Type B pancreatic cell (in vitro differentiated cells): Measurements from ENCODE around the gene ARHGAP15. TPM values are rescaled to one million over a fixed set of nuclear protein-coding genes. Genes with fewer than 3 reads are reported as not detected.

ENCODE experiments used
- DNase-seq: peaks from one replicate; pipeline ENCODE4 v3.0.0; 2021; ENCODE audit warnings: mixed read lengths; ENCODE audit not compliant: unreplicated experiment; ENCODE audit errors: extremely low spot score
- H3K27ac Mint-ChIP-seq: 2 replicates; pipeline ENCODE4 v1.8.0; 2021; ENCODE audit warnings: mild to moderate bottlenecking, mixed read lengths
- H3K27me3 Mint-ChIP-seq: 2 replicates; pipeline ENCODE4 v1.8.0; 2021; ENCODE audit warnings: mixed read lengths
- H3K36me3 Mint-ChIP-seq: 2 replicates; pipeline ENCODE4 v1.8.0; 2021; ENCODE audit warnings: mixed read lengths
- H3K4me1 Mint-ChIP-seq: one replicate; pipeline ENCODE4 v1.8.0; 2021; ENCODE audit warnings: mixed read lengths; ENCODE audit not compliant: unreplicated experiment
- H3K4me3 Mint-ChIP-seq: 2 replicates; pipeline ENCODE4 v1.8.0; 2021; ENCODE audit warnings: mild to moderate bottlenecking, mixed read lengths
- H3K9me3 Mint-ChIP-seq: 2 replicates; pipeline ENCODE4 v1.8.0; 2021; ENCODE audit warnings: mixed read lengths
- total RNA-seq: library from RNA; stranded (reverse); gene quantifications from 2 replicates; pipeline ENCODE4 v1.2.1, GENCODE V29; 2021; ENCODE audit warnings: low replicate concordance
- TF ChIP-seq, protein P1 (sequence below): fragments of 200-600 bp; sonication (generic); conservative IDR thresholded peaks from 2 replicates; pipeline ENCODE4 v1.5.0; 2021; ENCODE audit warnings: antibody characterized with exemption, mild to moderate bottlenecking

ARHGAP15 gene
- total RNA-seq, 1 donor from 2014 or later, result not detected

DNA sequence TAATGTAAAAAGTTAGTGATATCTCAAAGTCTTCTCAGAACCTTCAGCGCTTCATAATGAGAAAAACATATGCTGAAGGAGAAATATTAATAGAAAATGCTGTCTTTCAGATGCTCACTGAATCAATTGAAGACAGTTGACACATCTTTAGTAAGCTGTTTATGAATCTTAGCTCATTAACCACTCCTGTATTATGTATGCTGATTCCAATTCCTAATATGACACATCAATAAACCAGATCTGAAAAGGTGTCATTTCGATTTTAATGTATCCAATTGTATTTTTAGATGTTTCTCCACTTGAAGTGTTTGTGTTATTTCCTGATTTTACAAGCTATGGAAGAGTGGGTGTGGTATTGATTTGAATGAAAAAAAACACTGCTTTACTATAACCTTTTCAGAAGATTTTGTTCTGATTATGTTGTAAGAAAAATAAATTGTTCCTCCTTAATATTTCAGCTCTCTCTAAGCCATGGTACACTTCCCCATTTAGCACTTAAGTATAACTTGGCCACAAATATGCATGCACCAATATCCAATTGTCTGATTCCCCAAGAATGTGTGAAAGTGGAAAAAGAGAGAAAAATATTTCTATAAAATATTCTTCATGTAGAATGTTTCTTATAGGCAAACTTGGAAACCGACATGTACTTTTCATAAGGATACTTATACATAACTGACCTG, 569.8 kb downstream of the ARHGAP15 start:
- no peak overlapping the region for H3K4me3 Mint-ChIP-seq
- TF ChIP-seq, protein P1, sequence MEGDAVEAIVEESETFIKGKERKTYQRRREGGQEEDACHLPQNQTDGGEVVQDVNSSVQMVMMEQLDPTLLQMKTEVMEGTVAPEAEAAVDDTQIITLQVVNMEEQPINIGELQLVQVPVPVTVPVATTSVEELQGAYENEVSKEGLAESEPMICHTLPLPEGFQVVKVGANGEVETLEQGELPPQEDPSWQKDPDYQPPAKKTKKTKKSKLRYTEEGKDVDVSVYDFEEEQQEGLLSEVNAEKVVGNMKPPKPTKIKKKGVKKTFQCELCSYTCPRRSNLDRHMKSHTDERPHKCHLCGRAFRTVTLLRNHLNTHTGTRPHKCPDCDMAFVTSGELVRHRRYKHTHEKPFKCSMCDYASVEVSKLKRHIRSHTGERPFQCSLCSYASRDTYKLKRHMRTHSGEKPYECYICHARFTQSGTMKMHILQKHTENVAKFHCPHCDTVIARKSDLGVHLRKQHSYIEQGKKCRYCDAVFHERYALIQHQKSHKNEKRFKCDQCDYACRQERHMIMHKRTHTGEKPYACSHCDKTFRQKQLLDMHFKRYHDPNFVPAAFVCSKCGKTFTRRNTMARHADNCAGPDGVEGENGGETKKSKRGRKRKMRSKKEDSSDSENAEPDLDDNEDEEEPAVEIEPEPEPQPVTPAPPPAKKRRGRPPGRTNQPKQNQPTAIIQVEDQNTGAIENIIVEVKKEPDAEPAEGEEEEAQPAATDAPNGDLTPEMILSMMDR, result no peak
- no peaks in the 10 kb centered on the region for H3K36me3 Mint-ChIP-seq
- peaks cover 8% of the 10 kb centered on the region for H3K4me1 Mint-ChIP-seq
- H3K27me3 Mint-ChIP-seq, result peaks cover 16% of the 10 kb centered on the region
- no peak for DNase-seq
- H3K9me3 Mint-ChIP-seq, result peaks cover 4% of the 10 kb centered on the region
- no peak overlapping the region for H3K27ac Mint-ChIP-seq

DNA sequence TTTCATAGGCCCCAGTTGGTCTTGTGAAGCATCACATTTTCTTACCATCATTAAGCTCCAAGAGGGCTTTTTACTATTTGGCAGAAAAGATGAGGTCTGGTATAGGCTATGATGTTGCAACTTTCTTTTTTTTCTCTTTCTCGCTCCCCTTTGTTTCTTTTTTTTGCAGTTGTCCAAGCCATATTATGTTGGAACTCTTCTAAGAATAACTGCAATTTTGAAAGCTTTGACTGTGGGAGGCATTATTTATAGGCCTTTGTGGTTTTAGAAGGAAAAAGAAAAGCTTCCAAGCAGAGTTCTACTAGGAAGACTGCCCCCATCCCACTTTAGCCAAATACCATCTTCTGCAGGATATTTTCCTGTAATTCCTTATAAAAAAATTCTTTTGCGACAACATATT, 571.6 kb downstream of the ARHGAP15 start:
- Mint-ChIP-seq H3K27ac (no peak overlapping the region), H3K4me1 (peaks cover 12% of the 10 kb centered on the region), H3K36me3 (no peaks in the 10 kb centered on the region), H3K4me3 (no peak overlapping the region), H3K27me3 (peaks cover 13% of the 10 kb centered on the region), H3K9me3 (peaks cover 4% of the 10 kb centered on the region)
- no peak for DNase-seq
- TF ChIP-seq, protein P1, result no peak

DNA sequence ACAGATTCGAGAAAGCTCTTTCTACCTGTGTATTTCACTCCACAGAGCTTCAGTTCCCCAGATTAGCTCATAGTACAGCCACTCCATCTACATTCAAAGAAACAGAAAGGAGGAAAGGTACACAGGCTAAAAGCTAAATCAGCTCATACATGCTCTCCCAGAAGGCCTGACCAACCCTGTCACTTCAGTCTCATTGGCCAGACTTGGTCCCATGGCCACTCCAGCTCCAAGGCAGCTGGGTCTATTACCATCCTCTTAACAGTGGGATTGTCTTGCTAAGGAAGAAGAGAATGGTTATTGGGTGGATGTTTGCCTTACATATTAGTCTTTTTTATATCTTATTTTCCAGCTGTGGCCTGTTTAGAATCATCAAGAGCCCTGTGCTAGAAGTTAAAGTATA, 572.6 kb downstream of the ARHGAP15 start:
- TF ChIP-seq, protein P1, result no peak
- Mint-ChIP-seq H3K27me3 (peaks cover 13% of the 10 kb centered on the region), H3K27ac (no peak overlapping the region), H3K4me1 (peaks cover 12% of the 10 kb centered on the region), H3K36me3 (no peaks in the 10 kb centered on the region), H3K4me3 (no peak overlapping the region), H3K9me3 (peaks cover 4% of the 10 kb centered on the region)
- DNase-seq, result no peak

DNA sequence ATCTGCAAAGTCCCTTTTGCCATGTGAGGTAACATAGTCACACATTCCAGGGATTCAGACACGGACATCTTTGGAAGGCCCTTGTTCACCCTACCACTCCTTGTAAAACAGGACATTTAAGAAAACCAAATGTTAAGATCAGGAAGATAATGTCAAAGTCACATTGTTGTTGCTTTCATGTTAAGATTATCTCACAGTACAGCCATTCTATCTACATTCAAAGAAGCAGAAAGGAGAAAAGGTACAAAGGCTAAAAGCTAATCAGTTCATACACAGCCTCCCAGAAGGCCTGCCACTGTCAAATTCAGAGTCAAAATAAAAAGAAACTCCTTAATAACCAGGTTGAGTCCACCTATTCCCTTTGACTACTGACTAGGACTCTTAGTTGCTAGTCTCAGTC, 573.7 kb downstream of the ARHGAP15 start:
- DNase-seq, result no peak
- Mint-ChIP-seq H3K4me3 (no peak overlapping the region), H3K27me3 (peaks cover 9% of the 10 kb centered on the region), H3K9me3 (peaks cover 8% of the 10 kb centered on the region), H3K4me1 (peaks cover 12% of the 10 kb centered on the region), H3K36me3 (no peaks in the 10 kb centered on the region), H3K27ac (no peak overlapping the region)
- TF ChIP-seq, protein P1, result no peak

DNA sequence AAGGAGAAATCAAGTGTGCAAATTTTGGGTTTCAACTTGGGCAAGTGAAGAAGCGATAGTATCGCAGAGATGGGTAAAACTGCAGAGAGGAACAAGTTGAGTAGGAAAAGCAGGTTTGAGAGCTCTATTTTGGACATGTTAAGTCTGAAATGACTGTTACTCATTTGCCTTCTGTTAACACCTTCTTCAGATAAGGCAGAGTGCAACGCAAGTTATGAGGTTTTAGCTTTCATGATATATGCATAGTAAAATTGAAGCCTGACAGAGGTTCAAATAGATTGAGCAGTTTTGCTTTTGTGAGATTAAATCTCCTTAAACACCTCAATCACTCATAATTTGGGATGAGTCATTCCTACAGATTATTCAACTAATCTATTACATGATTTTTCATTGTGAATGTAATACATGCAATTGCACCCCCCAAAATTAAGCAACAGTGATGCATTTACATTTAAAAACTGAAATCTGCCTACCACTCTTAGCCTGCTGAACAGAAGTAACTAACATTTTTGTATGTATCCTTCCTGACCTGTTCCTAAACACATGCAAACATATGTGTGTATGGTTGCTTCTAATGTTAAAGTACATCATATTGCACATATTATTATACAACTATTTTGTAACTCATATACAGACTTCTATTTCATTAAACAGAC, 575.4 kb downstream of the ARHGAP15 start:
- Mint-ChIP-seq H3K4me1 (peaks cover 12% of the 10 kb centered on the region), H3K9me3 (peaks cover 8% of the 10 kb centered on the region), H3K27ac (no peak overlapping the region), H3K27me3 (peaks cover 9% of the 10 kb centered on the region), H3K36me3 (no peaks in the 10 kb centered on the region), H3K4me3 (no peak overlapping the region)
- DNase-seq, result no peak
- TF ChIP-seq, protein P1, result no peak
